ENCODE measurements around the gene COL27A1.
"Not testable (repeated sequence)": the region's sequence is repeated elsewhere in the genome, so short reads cannot be mapped to it uniquely, and the experiment has no call there.

The COL27A1 gene

GRCh38 chr9:114324492-114324891 lies 169.2 kb downstream of the COL27A1 start:
- DNase-seq (ENCODE audit: low read depth): no peak

- not testable (repeated sequence) for DNase-seq (ENCODE audit: low read depth)
These were observed 169.6 kb downstream of the COL27A1 start for GRCh38 chr9:114324965-114325364.

- DNase-seq (ENCODE audit: low read depth): not testable (repeated sequence)
These were observed 170.4 kb downstream of the COL27A1 start for GRCh38 chr9:114325684-114326254.

- DNase-seq (ENCODE audit: low read depth): no peak
These were observed 172.4 kb downstream of the COL27A1 start for GRCh38 chr9:114327749-114328148.

GRCh38 chr9:114328357-114328820 lies 173.1 kb downstream of the COL27A1 start:
- DNase-seq (ENCODE audit: low read depth): not testable (repeated sequence)

GRCh38 chr9:114328937-114329624 lies 173.7 kb downstream of the COL27A1 start:
- not testable (repeated sequence) for DNase-seq (ENCODE audit: low read depth)

GRCh38 chr9:114329625-114330022 lies 174.3 kb downstream of the COL27A1 start, which contains the start of gene ORM2:
ORM2 (plus strand) TSS chr9:114329869; CDS start chr9:114329905, 36 bp downstream.
- DNase-seq (ENCODE audit: low read depth): not testable (repeated sequence)

GRCh38 chr9:114330636-114331035 lies 175.3 kb downstream of the COL27A1 start:
- DNase-seq (ENCODE audit: low read depth): no peak

- not testable (repeated sequence) for DNase-seq (ENCODE audit: low read depth)
These were observed 176.2 kb downstream of the COL27A1 start for GRCh38 chr9:114331229-114332195.

GRCh38 chr9:114332474-114333040 lies 177.2 kb downstream of the COL27A1 start:
- DNase-seq (ENCODE audit: low read depth): not testable (repeated sequence)

- DNase-seq (ENCODE audit: low read depth): not testable (repeated sequence)
These were observed 178.4 kb downstream of the COL27A1 start for GRCh38 chr9:114333718-114334117.

- DNase-seq (ENCODE audit: low read depth): no peak
These were observed 179.2 kb downstream of the COL27A1 start for GRCh38 chr9:114334490-114334889.

GRCh38 chr9:114335745-114336144 lies 180.4 kb downstream of the COL27A1 start:
- DNase-seq (ENCODE audit: low read depth): no peak

GRCh38 chr9:114336157-114336556 lies 180.8 kb downstream of the COL27A1 start:
- no peak for DNase-seq (ENCODE audit: low read depth)

GRCh38 chr9:114336699-114337395 lies 181.5 kb downstream of the COL27A1 start:
- no peak for DNase-seq (ENCODE audit: low read depth)

GRCh38 chr9:114338187-114338586 lies 182.8 kb downstream of the COL27A1 start:
- DNase-seq (ENCODE audit: low read depth): no peak

- DNase-seq (ENCODE audit: low read depth): peak; percentile 24
These were observed 184.0 kb downstream of the COL27A1 start for GRCh38 chr9:114339130-114339908.

- no peak for DNase-seq (ENCODE audit: low read depth)
These were observed 186.0 kb downstream of the COL27A1 start for GRCh38 chr9:114341152-114341830.

- DNase-seq (ENCODE audit: low read depth): no peak
These were observed 186.7 kb downstream of the COL27A1 start for GRCh38 chr9:114341991-114342390.
